SK-N-MC (cell line): Measurements from ENCODE around the gene RGL1.
A peak's percentile ranks its signal among the peaks of the same experiment; 100 is the strongest.
"Not testable (repeated sequence)": the region's sequence is repeated elsewhere in the genome, so short reads cannot be mapped to it uniquely, and the experiment has no call there.

Source experiments
- DNase-seq: peaks from one replicate; pipeline ENCODE4 v3.0.0-alpha.2; 2011; ENCODE audit warnings: low read depth, low spot score
- H3K27ac ChIP-seq: fragments of 200-600 bp; sonication (generic); 2 replicates; pipeline ENCODE4 v1.5.1; 2016; ENCODE audit warnings: mixed run types
- H3K36me3 ChIP-seq: fragments of 200-600 bp; sonication (generic); 2 replicates; pipeline ENCODE4 v1.6.1; 2017; ENCODE audit warnings: antibody characterized with exemption, low read length, mixed read lengths; ENCODE audit not compliant: insufficient read depth
- H3K4me3 ChIP-seq: fragments of 200-600 bp; sonication (generic); 2 replicates; pipeline ENCODE4 v1.5.1; 2016
- H3K9ac ChIP-seq: fragments of 200-600 bp; sonication (generic); 2 replicates; pipeline ENCODE4 v1.8.0; 2017; ENCODE audit warnings: mixed run types, mixed read lengths; ENCODE audit not compliant: insufficient read length
- H3K9me3 ChIP-seq: fragments of 200-600 bp; sonication (generic); 2 replicates; pipeline ENCODE4 v1.6.1; 2017; ENCODE audit warnings: low read depth, mild to moderate bottlenecking, antibody characterized with exemption, low read length, moderate library complexity, mixed read lengths
- EZH2 ChIP-seq: fragments of 200-600 bp; sonication (generic); IDR thresholded peaks from one replicate; pipeline ENCODE4 v1.6.1; 2017; ENCODE audit warnings: antibody characterized with exemption
- FOXP2 ChIP-seq: optimal IDR thresholded peaks from 2 replicates; pipeline ENCODE3; 2011; ENCODE audit warnings: mild to moderate bottlenecking, moderate library complexity; ENCODE audit not compliant: insufficient read depth; ENCODE audit errors: extremely low read length, control extremely low read depth
- POLR2AphosphoS5 ChIP-seq: IDR thresholded peaks from 2 replicates; pipeline ENCODE4 v1.6.1; 2012; ENCODE audit warnings: mild to moderate bottlenecking, low read depth, low read length, borderline replicate concordance

The RGL1 gene

GRCh38 chr1:183778568-183779433, 26.1 kb upstream of the RGL1 start:
- 0 out of 2 replicates have a peak, but pooled peaks cover 5% of the 10 kb centered on the region for H3K9me3 ChIP-seq
- peak overlapping the region; percentile 82 for H3K9ac ChIP-seq
- H3K27ac ChIP-seq: peak overlapping the region; percentile 100
- peak; percentile 90 for DNase-seq
- peaks cover 11% of the 10 kb centered on the region; the same call in 1 of the 2 replicates for H3K36me3 ChIP-seq
- TF ChIP-seq POLR2AphosphoS5: peak; percentile 70; the same call in 1 of the 2 replicates
- TF ChIP-seq FOXP2: no peak
- no peak for TF ChIP-seq EZH2
- peak overlapping the region; percentile 52 for H3K4me3 ChIP-seq

- no peak for TF ChIP-seq POLR2AphosphoS5
- no peaks in the 10 kb centered on the region for H3K9me3 ChIP-seq
- peak overlapping the region; percentile 100 for H3K27ac ChIP-seq
- H3K36me3 ChIP-seq: peaks cover 5% of the 10 kb centered on the region; the same call in 1 of the 2 replicates
- no peak overlapping the region for H3K9ac ChIP-seq
- DNase-seq: no peak
- H3K4me3 ChIP-seq: peak overlapping the region; percentile 5; the same call in 1 of the 2 replicates
Measured at GRCh38 chr1:183780159-183780558, 24.8 kb upstream of the RGL1 start.

DNA sequence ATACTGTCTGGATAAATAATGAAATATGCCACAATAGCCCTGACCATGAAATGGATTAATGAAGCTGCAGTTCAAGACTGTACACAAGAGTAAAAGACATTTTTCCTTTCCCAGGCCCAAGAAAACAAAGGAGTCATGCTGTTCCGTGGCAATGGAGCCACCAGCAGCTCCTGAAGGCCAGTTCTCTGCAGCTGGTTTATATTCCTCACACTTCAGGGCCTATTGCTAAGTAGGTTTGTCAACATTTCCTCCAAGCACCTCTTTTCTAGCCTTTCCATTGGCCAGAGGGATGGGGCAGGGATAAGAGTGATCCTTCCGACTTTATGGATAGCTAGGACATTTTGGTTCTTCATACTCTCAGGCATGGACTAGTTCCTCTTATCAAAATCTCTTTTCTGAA, 24.2 kb upstream of the RGL1 start:
- no peaks in the 10 kb centered on the region for H3K9me3 ChIP-seq
- no peak for DNase-seq
- TF ChIP-seq FOXP2 (no peak), EZH2 (no peak), POLR2AphosphoS5 (no peak)
- H3K36me3 ChIP-seq: no peaks in the 10 kb centered on the region
- no peak overlapping the region for H3K4me3 ChIP-seq
- peak overlapping the region; percentile 100 for H3K27ac ChIP-seq
- no peak overlapping the region for H3K9ac ChIP-seq

GRCh38 chr1:183783342-183783741, 21.6 kb upstream of the RGL1 start:
- Histone ChIP-seq H3K9me3 (no peaks in the 10 kb centered on the region), H3K9ac (no peak overlapping the region), H3K27ac (peak overlapping the region; percentile 100), H3K4me3 (peak overlapping the region; percentile 7), H3K36me3 (no peaks in the 10 kb centered on the region)
- DNase-seq: no peak
- TF ChIP-seq EZH2 (no peak), POLR2AphosphoS5 (no peak; the same call in 1 of the 2 replicates), FOXP2 (no peak)

DNA sequence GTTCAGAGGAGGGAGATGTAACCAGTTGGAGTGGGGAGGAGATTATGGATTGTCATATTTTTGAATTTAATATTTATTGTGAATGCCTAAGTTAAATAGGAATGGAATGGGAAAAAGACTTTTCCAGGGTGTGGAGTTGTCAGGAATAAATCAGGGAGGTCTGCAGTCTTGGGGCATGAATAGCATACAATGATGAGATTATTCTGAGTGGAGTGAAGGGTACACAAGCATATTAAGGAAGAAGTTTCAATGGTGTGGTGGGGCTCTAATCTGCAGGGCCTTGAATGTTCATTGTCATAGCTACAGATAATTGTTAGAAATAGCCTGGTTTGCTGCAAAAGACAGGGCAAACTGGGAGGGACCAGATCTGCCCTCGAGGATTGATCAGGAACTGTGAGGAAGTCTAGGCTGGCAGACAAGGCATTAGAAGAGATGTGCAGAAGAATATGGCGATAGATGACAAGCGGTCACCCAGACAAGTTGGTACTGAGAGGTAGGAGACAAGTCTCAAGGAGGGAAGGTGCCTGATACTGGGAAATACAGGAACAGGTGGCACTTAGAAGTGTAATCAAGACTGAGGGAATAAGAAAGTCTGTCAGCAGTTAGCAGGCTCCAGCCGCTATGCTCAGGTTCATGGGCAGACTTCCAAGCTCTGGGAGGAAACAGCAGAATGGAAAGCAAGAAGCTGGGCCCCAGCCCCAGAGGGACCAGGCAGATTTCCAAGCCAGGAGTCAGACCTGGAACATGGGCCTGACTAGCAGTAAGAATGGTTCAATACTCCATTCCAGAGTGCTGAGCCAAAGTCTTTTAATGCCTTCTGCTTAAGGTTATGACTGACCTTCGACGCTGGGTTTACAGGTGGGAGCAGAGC, 20.9 kb upstream of the RGL1 start:
- Histone ChIP-seq H3K9me3 (no peaks in the 10 kb centered on the region), H3K4me3 (peak overlapping the region; percentile 7), H3K36me3 (no peaks in the 10 kb centered on the region), H3K27ac (peak overlapping the region; percentile 100), H3K9ac (no peak overlapping the region)
- TF ChIP-seq POLR2AphosphoS5 (no peak), EZH2 (no peak), FOXP2 (peak; percentile 39)
- no peak for DNase-seq

- H3K4me3 ChIP-seq, H3K9me3 ChIP-seq, H3K27ac ChIP-seq, H3K9ac ChIP-seq, DNase-seq, H3K36me3 ChIP-seq: not testable (repeated sequence)
Measured at GRCh38 chr1:183785921-183786320, 19.0 kb upstream of the RGL1 start.

DNA sequence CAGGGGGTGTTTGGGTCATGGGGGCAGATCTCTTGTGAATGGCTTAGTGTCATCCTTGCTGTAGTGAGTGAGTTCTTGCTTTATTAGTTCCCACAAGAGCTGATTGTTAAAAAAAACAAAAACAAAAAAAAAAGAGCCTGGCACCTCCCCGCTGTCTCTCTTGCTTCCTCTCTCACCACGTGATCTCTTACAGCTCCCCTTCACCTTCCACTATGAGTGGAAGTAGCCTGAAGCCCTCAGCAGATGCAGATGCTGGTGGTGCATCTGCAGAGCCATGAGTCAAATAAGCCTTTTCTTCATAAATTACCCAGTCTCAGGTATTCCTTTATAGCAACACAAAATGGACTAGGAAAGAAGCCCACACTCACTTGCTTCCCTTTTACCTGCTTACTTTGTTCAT, 17.2 kb upstream of the RGL1 start:
- TF ChIP-seq EZH2 (no peak), FOXP2 (no peak), POLR2AphosphoS5 (no peak)
- no peak for DNase-seq
- Histone ChIP-seq H3K27ac (no peak overlapping the region), H3K4me3 (no peak overlapping the region), H3K36me3 (no peaks in the 10 kb centered on the region), H3K9me3 (no peaks in the 10 kb centered on the region; the same call in 1 of the 2 replicates), H3K9ac (no peak overlapping the region)

DNA sequence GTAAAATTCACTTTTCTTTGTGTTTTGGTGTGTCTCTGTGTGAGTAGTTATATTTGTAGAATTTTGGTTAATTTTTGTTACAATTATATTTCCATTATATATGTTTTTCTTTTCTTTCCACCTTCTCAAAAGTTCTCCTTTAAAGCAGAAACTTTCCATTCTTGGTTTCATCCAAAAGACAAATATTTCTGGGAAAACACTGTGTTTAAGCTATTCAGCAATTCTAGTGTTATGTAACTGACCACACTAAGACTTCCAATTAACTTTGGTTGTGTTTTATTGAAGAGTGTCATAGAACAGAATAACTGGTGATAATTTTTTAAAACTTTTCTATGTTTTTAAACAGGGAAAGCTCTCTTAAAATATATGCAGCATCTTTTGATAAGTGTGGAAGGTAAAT, 13.6 kb upstream of the RGL1 start:
- Histone ChIP-seq H3K9me3 (no peaks in the 10 kb centered on the region; the same call in 1 of the 2 replicates), H3K9ac (no peak overlapping the region), H3K36me3 (no peaks in the 10 kb centered on the region), H3K4me3 (no peak overlapping the region), H3K27ac (no peak overlapping the region)
- DNase-seq: no peak
- no peak for TF ChIP-seq EZH2
- TF ChIP-seq POLR2AphosphoS5: no peak
- TF ChIP-seq FOXP2: no peak
